HCT116 (cell line): ENCODE data around the gene PARP12.

Experiments
- CTCF ChIP-seq, 3 experiments: fragments of 200-600 bp in 1 of 3; sonication (generic) in 1 of 3; IDR thresholded peaks in 2 of 3; conservative IDR thresholded peaks in 1 of 3; 2 replicates each; pipeline ENCODE4 v1.5.1; 2012 to 2017; ENCODE audit warnings: low read depth in 2 of 3, low read length in 2 of 3, antibody characterized with exemption in 1 of 3, borderline replicate concordance in 1 of 3, control low read depth in 1 of 3, mild to moderate bottlenecking in 1 of 3, mixed read lengths in 1 of 3, mixed run types in 1 of 3, moderate library complexity in 1 of 3; ENCODE audit not compliant: insufficient read depth in 1 of 3
- EZH2 ChIP-seq: fragments of 200-600 bp; sonication (generic); IDR thresholded peaks from 2 replicates; pipeline ENCODE4 v1.6.1; 2017; ENCODE audit warnings: antibody characterized with exemption, mixed run types

GRCh38 chr7:140035400-140036223 is 27.1 kb downstream of the PARP12 start:
- no peak for TF ChIP-seq CTCF (IDR thresholded peaks at IDR 0.05 in 2 of 3, conservative IDR thresholded peaks at IDR 0.05 in 1 of 3; ENCODE audit: borderline replicate concordance in 1 of 3, insufficient read depth in 1 of 3, low read depth in 2 of 3, low read length in 2 of 3)
- no peak for TF ChIP-seq EZH2
